Ectodermal cell (in vitro differentiated cells): ENCODE results near the gene KCNK7.
"Not testable (repeated sequence)": the region's sequence is repeated elsewhere in the genome, so short reads cannot be mapped to it uniquely, and the experiment has no call there.

Experiments used
- H3K27ac ChIP-seq: 2 replicates; pipeline ENCODE4 v1.7.0; 2013; ENCODE audit warnings: mild to moderate bottlenecking, low read depth, low read length; ENCODE audit not compliant: insufficient read depth, poor library complexity, severe bottlenecking
- H3K27me3 ChIP-seq: 2 replicates; pipeline ENCODE4 v1.7.0; 2013; ENCODE audit warnings: mild to moderate bottlenecking, low read length; ENCODE audit not compliant: insufficient read depth, control insufficient read depth, poor library complexity, severe bottlenecking
- H3K36me3 ChIP-seq: one replicate; pipeline ENCODE4 v1.7.0; 2013; ENCODE audit warnings: low read length; ENCODE audit not compliant: control insufficient read depth, insufficient read depth
- H3K4me1 ChIP-seq: one replicate; pipeline ENCODE4 v1.7.0; 2013; ENCODE audit warnings: low read length; ENCODE audit not compliant: control insufficient read depth, insufficient read depth
- H3K4me3 ChIP-seq: 2 replicates; pipeline ENCODE4 v1.7.0; 2013; ENCODE audit warnings: low read depth, low read length, control low read depth; ENCODE audit not compliant: insufficient read depth
- H3K9me3 ChIP-seq: 2 replicates; pipeline ENCODE4 v1.7.0; 2013; ENCODE audit warnings: mild to moderate bottlenecking, low read length, moderate library complexity; ENCODE audit not compliant: control insufficient read depth
- WGBS, 2 experiments: methylation state at CpG; one replicate each; pipeline ENCODE4 v1.1.7; 2013; ENCODE audit warnings: missing lambda C conversion rate in 2 of 2; 5-methylcytosine and 5-hydroxymethylcytosine counted together

Gene KCNK7

GRCh38 chr11:65573391-65574079 is 22.1 kb downstream of the KCNK7 start:
- Histone ChIP-seq H3K36me3 (no peaks in the 10 kb centered on the region), H3K9me3 (no peaks in the 10 kb centered on the region), H3K4me1 (peaks cover 29% of the 10 kb centered on the region), H3K27me3 (peaks cover 42% of the 10 kb centered on the region), H3K27ac (no peak overlapping the region), H3K4me3 (peak overlapping the region; percentile 52)
- 82 to 83% methylated on average over 22 of the region's 22 CpGs for WGBS, 2 experiments

GRCh38 chr11:65572356-65573051 is 23.1 kb downstream of the KCNK7 start, which contains the start of gene FAM89B:
Gene FAM89B (plus strand): TSS chr11:65572538. CDS start chr11:65572670, 132 bp downstream.
- H3K36me3 ChIP-seq, result no peaks in the 10 kb centered on the region

GRCh38 chr11:65571940-65572339 is 23.7 kb downstream of the KCNK7 start:
- Histone ChIP-seq H3K4me1 (peaks cover 29% of the 10 kb centered on the region), H3K27me3 (peaks cover 39% of the 10 kb centered on the region), H3K4me3 (peak overlapping the region; percentile 52), H3K36me3 (no peaks in the 10 kb centered on the region), H3K9me3 (no peaks in the 10 kb centered on the region), H3K27ac (no peak overlapping the region)
- 4% methylated on average over 11 of the region's 11 CpGs for WGBS, 2 experiments

More at GRCh38 chr11:65572356-65573051, 23.1 kb downstream of the KCNK7 start, which contains the start of gene FAM89B:
- H3K27ac ChIP-seq, result no peak within 1 kb of the TSS
- H3K4me3 ChIP-seq, result peak within 1 kb of the TSS; percentile 82
- peaks cover 29% of the 10 kb centered on the region for H3K4me1 ChIP-seq
- H3K9me3 ChIP-seq, result no peaks in the 10 kb centered on the region
- H3K27me3 ChIP-seq, result peaks cover 42% of the 10 kb centered on the region
- 1% methylated on average over 86 of the region's 86 CpGs for WGBS, 2 experiments

- no peaks in the 10 kb centered on the region for H3K36me3 ChIP-seq
- no peak overlapping the region for H3K27ac ChIP-seq
- 87 to 88% methylated on average over 9 of the region's 9 CpGs for WGBS, 2 experiments
- peaks cover 34% of the 10 kb centered on the region for H3K27me3 ChIP-seq
- peaks cover 29% of the 10 kb centered on the region for H3K4me1 ChIP-seq
- H3K4me3 ChIP-seq, result peak overlapping the region; percentile 82
- H3K9me3 ChIP-seq, result no peaks in the 10 kb centered on the region
Observed at GRCh38 chr11:65571420-65571819, 24.2 kb downstream of the KCNK7 start.

- H3K36me3 ChIP-seq, result no peaks in the 10 kb centered on the region
- peaks cover 29% of the 10 kb centered on the region for H3K4me1 ChIP-seq
- peak within 1 kb of the TSS; percentile 65 for H3K27ac ChIP-seq
- WGBS, 2 experiments, result 1% methylated on average over 89 of the region's 89 CpGs
- H3K27me3 ChIP-seq, result peaks cover 22% of the 10 kb centered on the region
- no peaks in the 10 kb centered on the region for H3K9me3 ChIP-seq
- H3K4me3 ChIP-seq, result peak within 1 kb of the TSS; percentile 82
Observed at GRCh38 chr11:65569973-65570918, 25.4 kb downstream of the KCNK7 start, which contains the start of gene ZNRD2. Gene ZNRD2 (plus strand): TSS chr11:65570477. CDS start chr11:65570492, 15 bp downstream.

- Histone ChIP-seq H3K27me3 (peaks cover 13% of the 10 kb centered on the region), H3K9me3 (no peaks in the 10 kb centered on the region), H3K36me3 (no peaks in the 10 kb centered on the region), H3K4me3 (peak overlapping the region; percentile 82), H3K4me1 (peaks cover 29% of the 10 kb centered on the region), H3K27ac (peak overlapping the region; percentile 65)
- WGBS, 2 experiments, result 20 to 23% methylated on average over 28 of the region's 28 CpGs
Observed at GRCh38 chr11:65569164-65569972, 26.2 kb downstream of the KCNK7 start.

- 89 to 95% methylated on average over 7 of the region's 7 CpGs for WGBS, 2 experiments
- H3K9me3 ChIP-seq, result no peaks in the 10 kb centered on the region
- no peak overlapping the region for H3K27ac ChIP-seq
- no peak overlapping the region for H3K4me3 ChIP-seq
- H3K4me1 ChIP-seq, result peaks cover 13% of the 10 kb centered on the region
- no peaks in the 10 kb centered on the region for H3K36me3 ChIP-seq
- no peaks in the 10 kb centered on the region for H3K27me3 ChIP-seq
Observed at GRCh38 chr11:65565624-65566453, 29.8 kb downstream of the KCNK7 start.

GRCh38 chr11:65564879-65565559 is 30.6 kb downstream of the KCNK7 start:
- H3K27ac ChIP-seq, H3K27me3 ChIP-seq, H3K4me3 ChIP-seq, H3K9me3 ChIP-seq, H3K36me3 ChIP-seq: not testable (repeated sequence)
- whole genome bisulfite sequencing, 2 experiments, result 89% methylated on average over 12 of the region's 12 CpGs
- H3K4me1 ChIP-seq, result peaks cover 20% of the 10 kb centered on the region
